ENCODE results near the gene FAM229A. TPM values are rescaled to one million over a fixed set of nuclear protein-coding genes. Genes with fewer than 3 reads are reported as not detected.
"Not testable (repeated sequence)": the region's sequence is repeated elsewhere in the genome, so short reads cannot be mapped to it uniquely, and the experiment has no call there.

Gene FAM229A
- total RNA-seq, 2 experiments from 2014 or later: 4.6 to 5.5 TPM

GRCh38 chr1:32356478-32356877 is 5.8 kb downstream of the FAM229A start:
- POLR2A ChIA-PET: no interaction called here
- Mint-ChIP-seq H3K9me3 (no peaks in the 10 kb centered on the region), H3K4me3 (no peak overlapping the region), H3K4me1 (ENCODE audit: low read depth) (peaks cover 30% of the 10 kb centered on the region), H3K36me3 (ENCODE audit: low read depth) (no peaks in the 10 kb centered on the region), H3K27ac (no peak overlapping the region), H3K27me3 (no peaks in the 10 kb centered on the region)
- intact Hi-C loops (cut with micrococcal nuclease): no loop called here
- TF ChIP-seq CTCF (IDR thresholded peaks at IDR 0.05): no peak
- no peak for DNase-seq
- CTCF ChIA-PET: no interaction called here
- ATAC-seq: no peak

DNA sequence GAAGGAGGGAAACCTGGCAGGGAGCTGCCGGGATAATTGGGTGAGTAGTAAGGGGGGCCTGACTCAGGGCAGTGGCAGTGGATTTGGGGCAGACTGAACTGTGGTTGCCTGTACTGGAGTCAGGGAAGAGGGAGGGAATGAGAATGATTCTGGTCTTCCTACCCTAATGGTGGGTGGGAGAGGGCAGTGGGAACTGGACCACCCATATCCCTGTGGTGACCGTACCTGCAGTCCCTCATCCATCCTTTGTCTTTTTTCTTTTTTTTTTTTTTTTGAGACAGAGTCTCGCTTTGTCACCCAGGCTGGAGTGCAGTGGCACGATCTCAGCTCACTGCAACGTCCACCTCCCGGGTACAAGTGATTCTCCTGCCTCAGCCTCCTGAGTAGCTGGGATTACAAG is 6.5 kb downstream of the FAM229A start:
- ChIA-PET CTCF (interaction anchor here (4.3 kb wide), 1 partner anchor 19 kb away, joined by 17 read pairs; the partner anchor contains the start of gene MARCKSL1), POLR2A (interaction anchor here (0.9 to 6.7 kb wide), 4 partner anchors 15 to 422 kb away, joined by 3 to 39 read pairs (median 4); partner anchors contain the start of gene MARCKSL1)
- DNase-seq; H3K9me3 Mint-ChIP-seq; H3K27me3 Mint-ChIP-seq; intact Hi-C loops (cut with micrococcal nuclease); ATAC-seq; H3K4me3 Mint-ChIP-seq; H3K27ac Mint-ChIP-seq; H3K36me3 Mint-ChIP-seq (ENCODE audit: low read depth): not testable (repeated sequence)
- H3K4me1 Mint-ChIP-seq (ENCODE audit: low read depth): peaks cover 29% of the 10 kb centered on the region

- H3K27me3 Mint-ChIP-seq: no peaks in the 10 kb centered on the region
- ATAC-seq: no peak
- H3K4me3 Mint-ChIP-seq: no peak overlapping the region
- H3K36me3 Mint-ChIP-seq (ENCODE audit: low read depth): no peaks in the 10 kb centered on the region
- peaks cover 29% of the 10 kb centered on the region for H3K4me1 Mint-ChIP-seq (ENCODE audit: low read depth)
- no peak overlapping the region for H3K27ac Mint-ChIP-seq
- intact Hi-C loops (cut with micrococcal nuclease): no loop called here
- ChIA-PET POLR2A (interaction anchor here (0.6 to 6.7 kb wide), 4 partner anchors 17 to 40 kb away, joined by 3 to 39 read pairs (median 6); partner anchors contain the start of genes BSDC1 and MARCKSL1), CTCF (interaction anchor here (0.8 to 4.3 kb wide), 2 partner anchors 18 to 139 kb away, joined by 3 to 17 read pairs; partner anchors contain the start of gene MARCKSL1)
- no peak for TF ChIP-seq CTCF (IDR thresholded peaks at IDR 0.05)
- no peak for DNase-seq
- peaks cover 6% of the 10 kb centered on the region for H3K9me3 Mint-ChIP-seq
These were observed 8.3 kb downstream of the FAM229A start for GRCh38 chr1:32353886-32354570.

GRCh38 chr1:32353431-32353830 is 8.9 kb downstream of the FAM229A start:
- CTCF ChIA-PET: interaction anchor here (0.8 to 4.3 kb wide), 3 partner anchors 17 to 138 kb away, joined by 3 to 17 read pairs (median 5); partner anchors contain the start of gene MARCKSL1
- POLR2A ChIA-PET: interaction anchor here (0.6 to 6.7 kb wide), 5 partner anchors 11 to 41 kb away, joined by 3 to 39 read pairs (median 7); partner anchors contain the start of genes BSDC1 and MARCKSL1
- peaks cover 6% of the 10 kb centered on the region for H3K9me3 Mint-ChIP-seq
- H3K4me3 Mint-ChIP-seq: peak overlapping the region; percentile 22
- no peak for TF ChIP-seq CTCF (IDR thresholded peaks at IDR 0.05)
- ATAC-seq (no peak), DNase-seq (no peak)
- peaks cover 35% of the 10 kb centered on the region for H3K4me1 Mint-ChIP-seq (ENCODE audit: low read depth)
- H3K36me3 Mint-ChIP-seq (ENCODE audit: low read depth): no peaks in the 10 kb centered on the region
- no peaks in the 10 kb centered on the region for H3K27me3 Mint-ChIP-seq
- intact Hi-C loops (cut with micrococcal nuclease): no loop called here
- no peak overlapping the region for H3K27ac Mint-ChIP-seq

- Mint-ChIP-seq H3K9me3 (peaks cover 6% of the 10 kb centered on the region), H3K4me1 (ENCODE audit: low read depth) (peaks cover 39% of the 10 kb centered on the region), H3K4me3 (peak overlapping the region; percentile 22), H3K36me3 (ENCODE audit: low read depth) (no peaks in the 10 kb centered on the region), H3K27me3 (no peaks in the 10 kb centered on the region), H3K27ac (no peak overlapping the region)
- ATAC-seq: no peak
- no peak for DNase-seq
- CTCF ChIA-PET: interaction anchor here (1.7 to 4.3 kb wide), 3 partner anchors 12 to 105 kb away, joined by 4 to 17 read pairs (median 5); partner anchors contain the start of gene MARCKSL1
- intact Hi-C loops (cut with micrococcal nuclease): no loop called here
- TF ChIP-seq CTCF (IDR thresholded peaks at IDR 0.05): no peak
- POLR2A ChIA-PET: interaction anchor here (0.6 to 6.7 kb wide), 8 partner anchors 11 to 280 kb away, joined by 3 to 39 read pairs (median 4); partner anchors contain the start of genes BSDC1, MARCKSL1 and TMEM39B
These were observed 9.4 kb downstream of the FAM229A start for GRCh38 chr1:32352831-32353383.

Measured in activated CD8-positive, alpha-beta T cell treated with anti-CD3 and anti-CD28 coated beads for 36 hours (primary cell).